Thoracic aorta (tissue), 2 donors: ENCODE data around the gene TRPM5. TPM values are rescaled to one million over a fixed set of nuclear protein-coding genes. Genes with fewer than 3 reads are reported as not detected.
"Not testable (repeated sequence)": the region's sequence is repeated elsewhere in the genome, so short reads cannot be mapped to it uniquely, and the experiment has no call there.

Experiments
- ATAC-seq: fragments of 150-250 bp; one replicate; pipeline ENCODE4 v1.8.0; 2017; ENCODE audit warnings: low read depth; ENCODE audit not compliant: insufficient number of reproducible peaks, low FRiP score
- DNase-seq: peaks from one replicate; pipeline ENCODE4 v3.0.0-alpha.2; 2020; ENCODE audit warnings: low spot score
- H3K27ac ChIP-seq, 2 donors: fragments of 200-600 bp; sonication (generic); 1 replicate in 1 of 2; 2 replicates in 1 of 2; pipeline ENCODE4 v1.5.1; 2016; ENCODE audit warnings: mild to moderate bottlenecking in 2 of 2, moderate library complexity in 2 of 2
- H3K27me3 ChIP-seq: fragments of 200-600 bp; sonication (generic); replicated peaks from 2 replicates; pipeline ENCODE4 v1.6.0; 2016; ENCODE audit warnings: mild to moderate bottlenecking; ENCODE audit not compliant: insufficient read depth
- H3K36me3 ChIP-seq: fragments of 200-600 bp; sonication (generic); one replicate; pipeline ENCODE4 v1.5.1; 2016
- H3K4me1 ChIP-seq, 2 donors: fragments of 200-600 bp; sonication (generic); 1 replicate in 1 of 2; 2 replicates in 1 of 2; pipeline versions ENCODE4 v1.5.1 to v1.6.0; 2016; ENCODE audit warnings: low read depth in 2 of 2, mild to moderate bottlenecking in 1 of 2; ENCODE audit not compliant: control insufficient read depth in 1 of 2
- H3K4me3 ChIP-seq: fragments of 200-600 bp; sonication (generic); 2 replicates; pipeline ENCODE4 v1.5.1; 2016; ENCODE audit warnings: mild to moderate bottlenecking
- H3K9me3 ChIP-seq: fragments of 200-600 bp; sonication (generic); 2 replicates; pipeline ENCODE4 v1.5.1; 2016
- CTCF ChIP-seq: fragments of 200-600 bp; sonication (generic); IDR thresholded peaks from one replicate; pipeline ENCODE4 v1.5.1; 2019; ENCODE audit warnings: antibody characterized with exemption
- total RNA-seq, 2 donors: library from RNA; depleted of rRNA; stranded (reverse); fragments of >200 nt; gene quantifications; one replicate each; pipeline versions ENCODE4 v1.1.0 to v1.2.3, GENCODE V29; 2016

Gene TRPM5
- total RNA-seq, 2 donors from 2014 or later, result not detected

- no peak overlapping the region for H3K4me3 ChIP-seq
- H3K9me3 ChIP-seq, result peaks cover 13% of the 10 kb centered on the region
- no peaks in the 10 kb centered on the region for H3K4me1 ChIP-seq
- H3K36me3 ChIP-seq, result no peaks in the 10 kb centered on the region
- TF ChIP-seq CTCF, result no peak
- no peaks in the 10 kb centered on the region for H3K27me3 ChIP-seq
- no peak overlapping the region for H3K27ac ChIP-seq
- DNase-seq (no peak), ATAC-seq (no peak)
These were observed 39.1 kb upstream of the TRPM5 start for GRCh38 chr11:2483426-2483825.

- no peak for TF ChIP-seq CTCF
These were observed 38.4 kb upstream of the TRPM5 start for GRCh38 chr11:2482745-2483144.

GRCh38 chr11:2482204-2482603 is 37.9 kb upstream of the TRPM5 start:
- Histone ChIP-seq H3K27me3 (no peaks in the 10 kb centered on the region), H3K4me1 (no peaks in the 10 kb centered on the region), H3K36me3 (no peaks in the 10 kb centered on the region), H3K9me3 (peaks cover 3% of the 10 kb centered on the region), H3K27ac (no peak overlapping the region), H3K4me3 (no peak overlapping the region)
- no peak for TF ChIP-seq CTCF
- DNase-seq (no peak), ATAC-seq (no peak)

More at GRCh38 chr11:2482745-2483144, 38.4 kb upstream of the TRPM5 start:
- peaks cover 7% of the 10 kb centered on the region for H3K9me3 ChIP-seq
- ATAC-seq, result no peak
- no peak overlapping the region for H3K4me3 ChIP-seq
- no peak overlapping the region for H3K27ac ChIP-seq
- no peaks in the 10 kb centered on the region for H3K27me3 ChIP-seq
- no peak for DNase-seq
- no peaks in the 10 kb centered on the region for H3K4me1 ChIP-seq
- H3K36me3 ChIP-seq, result no peaks in the 10 kb centered on the region

GRCh38 chr11:2481253-2481652 is 36.9 kb upstream of the TRPM5 start:
- DNase-seq, result no peak
- ATAC-seq, result no peak
- Histone ChIP-seq H3K27me3 (no peaks in the 10 kb centered on the region), H3K4me1 (no peaks in the 10 kb centered on the region), H3K27ac (no peak overlapping the region), H3K36me3 (no peaks in the 10 kb centered on the region), H3K4me3 (no peak overlapping the region), H3K9me3 (peaks cover 3% of the 10 kb centered on the region)
- no peak for TF ChIP-seq CTCF

GRCh38 chr11:2480874-2481220 is 36.5 kb upstream of the TRPM5 start:
- ATAC-seq, result no peak
- no peaks in the 10 kb centered on the region for H3K27me3 ChIP-seq

GRCh38 chr11:2480067-2480873 is 36.0 kb upstream of the TRPM5 start:
- not testable (repeated sequence) for H3K27me3 ChIP-seq, H3K9me3 ChIP-seq, ATAC-seq, H3K27ac ChIP-seq, H3K4me3 ChIP-seq, H3K4me1 ChIP-seq, DNase-seq, H3K36me3 ChIP-seq

More at GRCh38 chr11:2480874-2481220, 36.5 kb upstream of the TRPM5 start:
- H3K9me3 ChIP-seq, result peaks cover 3% of the 10 kb centered on the region
- no peak overlapping the region for H3K27ac ChIP-seq
- no peaks in the 10 kb centered on the region for H3K4me1 ChIP-seq
- TF ChIP-seq CTCF, result no peak
- no peaks in the 10 kb centered on the region for H3K36me3 ChIP-seq
- H3K4me3 ChIP-seq, result no peak overlapping the region
- no peak for DNase-seq
